HEK293T (cell line): Measurements from ENCODE around the gene SOX13.

ENCODE experiments used
- CTCF ChIA-PET: fragments of 350-600 bp; formaldehyde crosslinking; extraction: SDS; loops from one replicate; lab custom pipeline; 2021; ENCODE audit warnings: antibody characterized with exemption, inconsistent platforms; lab: Yijun Ruan, JAX
- POLR2A ChIA-PET: fragments of 350-600 bp; formaldehyde crosslinking; extraction: SDS; loops from one replicate; lab custom pipeline; 2020; ENCODE audit warnings: antibody characterized with exemption, inconsistent platforms; lab: Yijun Ruan, JAX
- DNase-seq: peaks from one replicate; pipeline ENCODE4 v3.0.0; 2012; ENCODE audit warnings: mixed read lengths; ENCODE audit errors: extremely low spot score
- ARNT ChIP-seq: fragments of 450-650 bp; IDR thresholded peaks from 2 replicates; pipeline ENCODE4 v1.6.1; 2017; ENCODE audit warnings: mild to moderate bottlenecking
- BHLHE40 ChIP-seq: fragments of 450-650 bp; IDR thresholded peaks from 2 replicates; pipeline ENCODE4 v1.6.1; 2016; ENCODE audit warnings: mild to moderate bottlenecking, moderate library complexity, borderline replicate concordance
- CTBP1 ChIP-seq: fragments of 450-650 bp; IDR thresholded peaks from 2 replicates; pipeline ENCODE4 v1.6.1; 2016; ENCODE audit warnings: borderline replicate concordance
- ELF4 ChIP-seq: fragments of 450-650 bp; IDR thresholded peaks from 2 replicates; pipeline ENCODE4 v1.6.1; 2017; ENCODE audit warnings: antibody characterized with exemption
- FOXA1 ChIP-seq: fragments of 450-650 bp; IDR thresholded peaks from 2 replicates; pipeline ENCODE4 v1.6.1; 2016; ENCODE audit warnings: mild to moderate bottlenecking
- FOXK2 ChIP-seq: fragments of 450-650 bp; IDR thresholded peaks from 2 replicates; pipeline ENCODE4 v1.6.1; 2016; ENCODE audit warnings: mild to moderate bottlenecking
- FOXM1 ChIP-seq: fragments of 450-650 bp; IDR thresholded peaks from 2 replicates; pipeline ENCODE4 v1.6.1; 2017; ENCODE audit warnings: mild to moderate bottlenecking, borderline replicate concordance
- HDGF ChIP-seq: fragments of 450-650 bp; IDR thresholded peaks from 2 replicates; pipeline ENCODE4 v1.6.1; 2017; ENCODE audit warnings: antibody characterized with exemption, borderline replicate concordance
- L3MBTL2 ChIP-seq: fragments of 450-650 bp; conservative IDR thresholded peaks from 2 replicates; pipeline ENCODE4 v1.6.1; 2016; ENCODE audit warnings: mild to moderate bottlenecking
- LEF1 ChIP-seq: fragments of 450-650 bp; IDR thresholded peaks from 2 replicates; pipeline ENCODE4 v1.6.1; 2017; ENCODE audit warnings: mild to moderate bottlenecking, borderline replicate concordance
- NFRKB ChIP-seq: fragments of 450-650 bp; IDR thresholded peaks from 2 replicates; pipeline ENCODE4 v1.6.1; 2016; ENCODE audit warnings: mild to moderate bottlenecking, moderate library complexity
- PKNOX1 ChIP-seq: fragments of 450-650 bp; IDR thresholded peaks from 2 replicates; pipeline ENCODE4 v1.6.1; 2016
- SP1 ChIP-seq: fragments of 450-650 bp; IDR thresholded peaks from 2 replicates; pipeline ENCODE4 v1.6.1; 2017
- SUZ12 ChIP-seq: fragments of 450-650 bp; IDR thresholded peaks from 2 replicates; pipeline ENCODE4 v1.6.1; 2016; ENCODE audit warnings: mild to moderate bottlenecking
- TARDBP ChIP-seq: fragments of 450-650 bp; IDR thresholded peaks from 2 replicates; pipeline ENCODE4 v1.6.1; 2016
- ZNF384 ChIP-seq: fragments of 450-650 bp; IDR thresholded peaks from 2 replicates; pipeline ENCODE4 v1.6.1; 2016

SOX13 gene

DNA sequence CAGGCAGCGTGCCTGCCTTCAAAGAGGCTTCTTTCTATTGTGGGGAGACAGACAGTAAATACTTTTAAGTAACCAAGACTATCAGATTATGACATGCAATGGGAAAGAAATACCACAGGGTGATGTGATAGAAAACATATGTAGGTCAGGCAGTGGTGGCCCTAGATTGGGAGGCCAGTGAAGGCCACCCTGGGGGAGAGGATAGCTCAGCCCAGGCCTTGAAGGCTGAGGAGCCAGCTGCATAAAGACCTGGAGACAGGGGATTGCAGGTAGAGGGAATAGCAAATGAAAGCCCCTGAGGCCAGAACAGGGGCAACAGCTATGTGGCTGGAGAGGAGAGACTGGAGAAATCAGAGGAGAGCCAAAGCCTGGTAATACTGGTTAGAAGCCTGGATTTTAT, 4.0 kb downstream of the SOX13 start:
- ChIA-PET CTCF (interaction anchor here (0.7 kb wide), 1 partner anchor 589 kb away, joined by 3 read pairs; no protein-coding TSS in a partner anchor), POLR2A (no interaction called here)
- TF ChIP-seq HDGF, result no peak
- no peak for TF ChIP-seq ARNT
- TF ChIP-seq NFRKB, result no peak
- no peak for TF ChIP-seq FOXM1
- no peak for TF ChIP-seq PKNOX1
- no peak for TF ChIP-seq ELF4
- TF ChIP-seq TARDBP, result no peak
- no peak for TF ChIP-seq CTBP1
- no peak for TF ChIP-seq FOXK2
- DNase-seq, result no peak

GRCh38 chr1:204077979-204078696, 5.2 kb downstream of the SOX13 start:
- CTCF ChIA-PET, result interaction anchor here (0.6 kb wide), 1 partner anchor 211 kb away, joined by 4 read pairs; no protein-coding TSS in a partner anchor
- TF ChIP-seq HDGF, result no peak
- no peak for TF ChIP-seq ARNT
- no peak for TF ChIP-seq ZNF384
- no peak for TF ChIP-seq L3MBTL2
- no peak for TF ChIP-seq NFRKB
- TF ChIP-seq BHLHE40, result no peak
- no peak for TF ChIP-seq FOXA1
- no peak for TF ChIP-seq TARDBP
- no peak for TF ChIP-seq PKNOX1
- no peak for TF ChIP-seq LEF1
- TF ChIP-seq CTBP1, result no peak
- no peak for TF ChIP-seq FOXM1
- no peak for TF ChIP-seq SUZ12
- TF ChIP-seq SP1, result no peak
- no peak for TF ChIP-seq FOXK2
- TF ChIP-seq ELF4, result no peak
- POLR2A ChIA-PET, result interaction anchor here (0.7 kb wide), 1 partner anchor 206 kb away, joined by 3 read pairs; no protein-coding TSS in a partner anchor
- no peak for DNase-seq

DNA sequence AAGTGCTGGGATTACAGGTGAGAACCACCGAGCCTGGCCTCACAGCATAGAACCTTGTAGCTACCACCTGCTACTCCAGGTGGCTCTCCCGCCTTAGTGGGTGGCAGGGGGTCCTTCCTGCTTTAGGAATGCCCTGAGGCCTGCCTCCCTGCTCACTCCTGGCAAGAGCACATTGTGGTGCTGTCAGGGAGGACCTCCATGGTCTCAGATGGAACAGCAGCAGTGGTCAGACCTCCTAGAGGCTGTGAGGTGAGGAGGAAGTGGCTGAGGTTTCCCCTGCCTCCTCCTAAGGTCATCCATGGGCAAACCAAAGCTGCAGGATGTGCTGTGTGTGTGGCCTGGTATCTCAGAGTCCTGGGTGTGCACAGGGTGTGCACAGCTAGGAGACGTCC, 6.7 kb downstream of the SOX13 start:
- no peak for DNase-seq
- TF ChIP-seq L3MBTL2, result no peak
- no peak for TF ChIP-seq TARDBP
- no peak for TF ChIP-seq FOXA1
- no peak for TF ChIP-seq LEF1
- no peak for TF ChIP-seq FOXK2
- TF ChIP-seq ARNT, result no peak
- no peak for TF ChIP-seq HDGF
- TF ChIP-seq CTBP1, result no peak
- TF ChIP-seq NFRKB, result no peak
- no peak for TF ChIP-seq SUZ12
- no peak for TF ChIP-seq SP1
- TF ChIP-seq BHLHE40, result no peak
- POLR2A ChIA-PET, result no interaction called here
- CTCF ChIA-PET, result interaction anchor here (1.8 kb wide), 1 partner anchor 49 kb away, joined by 5 read pairs; no protein-coding TSS in a partner anchor

GRCh38 chr1:204080163-204080903, 7.4 kb downstream of the SOX13 start:
- TF ChIP-seq FOXK2 (no peak), SP1 (no peak), ELF4 (no peak), FOXA1 (no peak), ZNF384 (no peak)
- peak; percentile 78 for DNase-seq
- CTCF ChIA-PET, result interaction anchor here (1.8 kb wide), 1 partner anchor 49 kb away, joined by 5 read pairs; no protein-coding TSS in a partner anchor
- POLR2A ChIA-PET, result no interaction called here

DNA sequence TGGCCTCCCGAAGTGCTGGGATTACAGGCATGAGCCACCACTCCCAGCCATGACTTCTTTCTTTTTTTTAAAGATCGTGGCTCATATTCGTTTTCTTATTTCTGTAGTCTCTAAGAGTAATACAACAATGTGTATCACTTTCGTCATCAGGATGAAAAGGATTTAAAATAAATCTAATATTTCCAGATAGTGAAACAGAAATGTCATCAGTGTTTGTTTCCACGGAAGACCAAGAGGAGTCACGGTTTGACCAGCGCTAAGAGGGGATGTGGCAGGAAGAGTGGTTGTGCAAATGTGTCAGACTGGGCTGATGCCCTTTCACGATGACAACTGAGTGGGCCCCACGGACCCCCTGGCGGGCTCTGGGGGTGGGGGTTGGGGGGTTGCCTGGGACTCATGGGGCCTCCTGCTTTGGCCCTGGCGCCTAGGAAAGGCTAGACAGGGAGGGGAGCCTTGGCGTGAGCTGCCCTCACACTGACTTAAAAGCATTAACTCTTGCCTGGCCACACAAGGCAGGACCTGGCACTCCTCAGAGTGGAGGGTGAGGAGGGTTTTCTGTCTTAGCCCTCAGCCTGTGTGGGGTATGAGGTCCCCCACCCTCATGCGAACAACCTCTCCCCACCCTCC, 8.4 kb downstream of the SOX13 start:
- ChIA-PET POLR2A (no interaction called here), CTCF (interaction anchor here (1.8 kb wide), 1 partner anchor 48 kb away, joined by 5 read pairs; no protein-coding TSS in a partner anchor)
- DNase-seq, result no peak
- no peak for TF ChIP-seq LEF1
- TF ChIP-seq PKNOX1, result no peak
- TF ChIP-seq NFRKB, result no peak
- TF ChIP-seq CTBP1, result no peak
- TF ChIP-seq FOXA1, result no peak
- TF ChIP-seq FOXM1, result no peak
- TF ChIP-seq ARNT, result no peak
- no peak for TF ChIP-seq TARDBP
- no peak for TF ChIP-seq L3MBTL2
- no peak for TF ChIP-seq SP1
- no peak for TF ChIP-seq ZNF384
- TF ChIP-seq ELF4, result no peak
- TF ChIP-seq BHLHE40, result no peak
- TF ChIP-seq HDGF, result no peak
- TF ChIP-seq SUZ12, result no peak
- TF ChIP-seq FOXK2, result no peak
